HG03378 (cell line): ENCODE results near the gene SAP30L.

Experiments
- ATAC-seq: cut with Tn5 transposase; IDR thresholded peaks from one replicate; pipeline ENCODE4 v1.9.1; 2021; ENCODE audit warnings: mild to moderate bottlenecking, moderate library complexity; ENCODE audit not compliant: unreplicated experiment

The SAP30L gene, protein sequence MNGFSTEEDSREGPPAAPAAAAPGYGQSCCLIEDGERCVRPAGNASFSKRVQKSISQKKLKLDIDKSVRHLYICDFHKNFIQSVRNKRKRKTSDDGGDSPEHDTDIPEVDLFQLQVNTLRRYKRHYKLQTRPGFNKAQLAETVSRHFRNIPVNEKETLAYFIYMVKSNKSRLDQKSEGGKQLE

DNA sequence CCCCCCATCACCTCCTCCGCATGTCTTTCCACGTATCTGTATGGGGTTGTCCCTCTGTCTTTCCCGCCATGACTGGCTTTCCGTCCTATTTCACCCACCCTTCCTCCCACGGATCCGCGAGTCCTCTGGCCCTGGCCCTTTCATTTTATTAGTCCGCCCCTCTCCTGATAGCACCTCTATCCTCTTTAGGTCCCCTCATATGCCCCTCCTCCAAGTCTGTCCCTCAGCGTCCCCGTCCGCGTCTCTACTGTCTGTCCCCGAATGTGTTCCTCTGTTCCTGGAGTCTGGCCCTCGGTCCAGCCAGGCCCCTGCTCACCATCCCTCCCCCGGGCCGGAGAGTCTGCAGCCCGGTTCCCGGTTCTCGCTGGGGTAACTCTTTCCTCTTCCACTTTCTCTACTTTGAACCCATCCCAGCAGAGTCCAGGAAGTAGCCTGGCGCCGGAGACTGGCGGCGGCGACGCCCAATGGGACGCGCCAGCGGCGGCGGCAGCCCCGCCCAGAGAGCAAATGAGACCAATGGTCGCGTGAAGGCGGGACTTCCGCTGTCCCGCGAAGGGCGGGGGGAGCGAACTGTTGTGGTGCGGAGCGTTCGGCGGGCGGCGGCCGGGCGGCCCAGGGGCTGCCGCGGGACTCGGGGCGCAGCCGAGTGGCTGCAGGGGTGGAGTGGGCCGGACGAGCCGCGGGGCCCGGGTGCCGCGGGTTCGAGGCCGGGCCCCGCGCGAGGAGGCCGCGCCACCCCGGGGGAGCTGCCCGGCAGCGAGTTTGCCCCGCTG, at the start of gene SAP30L:
Gene SAP30L (plus strand): TSS at position 576 of the 773 bp plus-strand sequence. CDS start 608 bp downstream, outside the sequence.
- ATAC-seq, result peak; percentile 93

DNA sequence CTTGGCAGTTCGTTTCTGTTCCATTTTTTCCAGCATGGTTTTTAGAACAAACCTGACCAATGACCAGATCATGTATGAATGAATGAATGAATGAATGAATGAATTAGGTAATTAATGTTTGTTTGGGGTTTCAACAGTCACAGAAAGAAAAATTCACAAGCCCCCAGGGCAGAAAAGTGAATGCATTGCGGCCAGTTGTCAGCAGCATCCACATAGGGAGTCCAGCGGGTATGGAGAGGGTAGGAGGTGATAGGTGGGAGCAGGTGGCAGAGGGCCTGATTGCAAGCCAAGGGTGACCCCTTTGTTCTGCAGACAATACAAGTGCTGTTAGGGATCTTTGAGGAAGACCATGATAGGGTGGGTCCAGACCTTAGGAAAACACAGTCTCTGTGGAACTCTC, 49.7 kb upstream of the SAP30L start:
- no peak for ATAC-seq

DNA sequence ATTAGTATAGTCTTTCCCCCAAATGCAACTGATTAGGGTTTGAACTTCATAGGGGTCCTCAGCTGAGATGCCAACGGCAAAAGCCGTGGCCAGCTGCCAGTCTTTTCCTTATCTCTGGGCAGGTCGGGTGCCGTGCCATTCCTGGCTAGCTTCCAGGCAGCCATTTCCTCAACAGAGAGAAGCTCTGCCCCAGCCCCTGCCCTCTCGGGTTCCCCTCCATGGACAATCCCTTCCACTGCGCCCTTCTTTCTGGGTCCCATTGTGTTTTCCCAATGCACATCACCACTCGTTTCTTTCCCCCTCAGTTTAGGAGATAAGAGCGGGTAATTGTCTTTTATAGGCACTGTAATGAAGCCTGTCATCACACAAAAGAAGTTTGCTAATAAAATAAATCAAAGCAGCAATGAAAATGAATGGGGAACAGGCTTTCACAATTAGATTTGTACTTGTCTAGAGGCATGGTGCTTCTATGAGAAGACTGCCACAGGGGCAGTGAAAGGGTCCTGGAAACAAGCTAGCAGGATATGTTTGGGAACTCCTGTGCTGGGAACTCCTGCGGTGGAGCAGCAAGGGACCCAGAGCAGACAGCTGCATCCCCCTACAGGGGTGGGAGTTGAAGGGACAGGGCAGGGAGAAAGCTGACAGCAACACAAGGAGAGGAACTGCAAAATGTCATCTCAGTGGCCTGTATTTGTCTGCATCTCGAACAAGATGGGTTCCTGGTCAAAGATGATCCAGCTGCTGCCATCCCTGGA, 48.0 kb upstream of the SAP30L start:
- no peak for ATAC-seq

DNA sequence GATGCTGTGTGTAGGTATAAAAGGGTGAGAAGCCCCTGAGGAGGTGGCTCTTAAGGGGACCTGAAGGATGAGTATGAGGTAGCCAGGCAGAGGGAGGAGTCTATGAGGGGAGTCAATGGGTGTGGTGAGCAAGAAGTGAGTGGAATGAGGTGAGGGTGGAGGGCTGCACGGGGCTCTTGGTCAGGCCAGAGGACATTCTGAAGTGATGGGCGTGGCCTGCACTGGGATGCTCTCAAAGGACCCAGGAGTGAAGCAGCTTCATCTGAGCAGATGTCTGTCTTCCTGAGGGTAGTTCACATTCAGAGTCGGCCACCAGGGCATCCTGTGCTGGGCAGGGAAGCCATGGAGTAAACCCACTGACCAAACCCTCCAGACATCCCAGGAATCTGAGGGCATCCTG, 45.1 kb upstream of the SAP30L start:
- ATAC-seq, result no peak

DNA sequence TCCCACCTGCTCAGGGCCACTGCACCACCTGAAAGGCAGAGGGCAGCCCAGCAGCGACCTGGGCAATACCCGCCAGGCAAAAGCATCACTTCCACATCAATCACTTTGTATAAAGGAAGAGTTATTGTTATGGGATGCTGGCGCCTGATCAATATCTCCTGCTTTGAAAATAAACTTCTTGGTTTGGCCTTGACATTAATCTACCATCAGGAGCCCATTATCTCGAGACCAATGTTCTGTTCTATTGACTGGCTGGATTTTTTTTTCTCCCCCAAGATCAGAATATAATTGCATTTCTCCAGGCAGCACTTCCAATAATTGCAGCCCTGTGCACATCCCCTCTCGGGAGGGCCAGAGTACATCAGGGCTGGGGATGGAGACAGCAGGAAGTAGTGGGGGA, 44.4 kb upstream of the SAP30L start:
- no peak for ATAC-seq

DNA sequence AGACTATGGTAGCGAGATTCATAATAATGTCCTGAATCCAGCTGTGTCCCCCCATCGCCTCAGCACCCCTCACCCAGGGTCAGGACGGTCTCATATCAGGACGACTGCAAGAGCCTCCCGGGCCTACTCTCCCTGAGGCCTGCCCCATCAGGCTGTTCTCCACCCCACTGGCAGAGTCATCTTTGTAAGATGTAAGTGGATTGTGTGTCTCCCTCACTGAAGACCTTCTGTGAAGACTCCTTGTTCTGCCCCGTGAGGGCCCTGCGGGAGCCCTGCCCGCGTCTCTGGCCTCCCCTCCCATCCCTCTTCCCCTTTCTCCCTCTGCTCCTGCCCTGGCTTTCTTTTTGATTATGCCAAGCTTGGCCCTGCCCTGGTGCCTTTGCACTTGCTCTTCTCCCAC, 43.9 kb upstream of the SAP30L start:
- ATAC-seq, result no peak

DNA sequence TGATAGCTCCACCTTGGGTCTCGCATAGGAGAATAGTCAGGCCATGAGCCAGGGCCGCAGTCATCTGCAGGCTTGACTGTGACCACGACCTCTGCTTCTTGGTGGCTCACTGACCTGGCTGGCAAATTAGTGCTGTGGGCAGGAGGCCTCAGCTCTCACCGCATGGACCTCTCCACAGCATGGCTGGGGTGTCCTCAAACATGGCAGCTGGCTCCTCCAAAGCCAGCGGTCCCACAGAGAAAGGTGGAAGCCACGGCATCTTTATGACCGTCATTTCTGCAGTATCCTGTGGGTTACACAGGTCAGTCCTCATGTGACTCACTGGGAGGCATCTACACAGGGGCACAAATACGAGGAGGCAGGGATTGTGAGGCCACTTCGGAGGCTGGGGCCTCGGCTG, 43.2 kb upstream of the SAP30L start:
- ATAC-seq, result no peak

DNA sequence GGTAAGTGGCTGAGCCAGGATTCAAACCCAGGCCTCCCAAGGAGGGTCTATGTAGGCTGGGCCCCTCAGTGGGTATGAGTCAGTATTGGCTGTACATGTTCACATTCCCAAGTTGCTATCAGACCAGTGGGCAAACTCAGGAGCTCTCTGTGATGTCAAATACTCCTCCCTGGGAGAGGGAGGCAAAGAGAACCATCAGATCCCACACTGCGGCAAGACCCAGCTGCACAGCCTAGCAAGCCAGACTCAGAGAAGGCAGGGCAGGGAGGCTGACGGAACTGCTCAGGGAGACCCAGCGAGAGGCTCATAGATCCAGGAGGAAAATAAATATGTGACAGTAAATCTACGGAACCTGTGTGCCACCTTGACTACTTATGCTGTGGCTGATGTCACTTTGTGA, 42.6 kb upstream of the SAP30L start:
- ATAC-seq, result no peak

DNA sequence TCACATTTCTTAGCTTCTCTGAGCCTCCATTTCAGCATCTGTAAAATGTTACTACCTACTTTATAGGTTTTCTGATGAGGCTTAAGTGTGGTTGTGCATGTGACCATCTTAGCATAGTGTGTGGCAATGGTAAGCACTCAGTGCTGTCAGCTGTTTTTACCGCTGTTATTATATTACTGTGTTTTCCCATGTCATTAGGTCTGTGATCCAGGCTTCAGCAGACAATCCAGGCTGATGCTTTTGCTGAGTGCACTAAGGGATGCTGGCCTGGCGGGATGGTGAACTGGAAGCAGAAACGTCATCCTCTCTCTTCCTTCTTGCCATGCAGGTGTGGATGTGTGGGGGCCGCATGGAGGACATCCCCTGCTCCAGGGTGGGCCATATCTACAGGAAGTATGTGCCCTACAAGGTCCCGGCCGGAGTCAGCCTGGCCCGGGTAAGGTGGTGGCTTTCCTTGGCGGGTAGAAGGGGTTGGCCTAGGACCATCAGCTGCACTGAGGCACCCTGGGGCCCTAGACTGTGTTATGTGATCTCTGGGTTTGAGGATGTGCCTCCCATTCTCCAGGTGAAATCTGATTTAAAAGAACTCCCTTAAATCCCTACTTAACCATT, 41.9 kb upstream of the SAP30L start:
- ATAC-seq, result no peak

DNA sequence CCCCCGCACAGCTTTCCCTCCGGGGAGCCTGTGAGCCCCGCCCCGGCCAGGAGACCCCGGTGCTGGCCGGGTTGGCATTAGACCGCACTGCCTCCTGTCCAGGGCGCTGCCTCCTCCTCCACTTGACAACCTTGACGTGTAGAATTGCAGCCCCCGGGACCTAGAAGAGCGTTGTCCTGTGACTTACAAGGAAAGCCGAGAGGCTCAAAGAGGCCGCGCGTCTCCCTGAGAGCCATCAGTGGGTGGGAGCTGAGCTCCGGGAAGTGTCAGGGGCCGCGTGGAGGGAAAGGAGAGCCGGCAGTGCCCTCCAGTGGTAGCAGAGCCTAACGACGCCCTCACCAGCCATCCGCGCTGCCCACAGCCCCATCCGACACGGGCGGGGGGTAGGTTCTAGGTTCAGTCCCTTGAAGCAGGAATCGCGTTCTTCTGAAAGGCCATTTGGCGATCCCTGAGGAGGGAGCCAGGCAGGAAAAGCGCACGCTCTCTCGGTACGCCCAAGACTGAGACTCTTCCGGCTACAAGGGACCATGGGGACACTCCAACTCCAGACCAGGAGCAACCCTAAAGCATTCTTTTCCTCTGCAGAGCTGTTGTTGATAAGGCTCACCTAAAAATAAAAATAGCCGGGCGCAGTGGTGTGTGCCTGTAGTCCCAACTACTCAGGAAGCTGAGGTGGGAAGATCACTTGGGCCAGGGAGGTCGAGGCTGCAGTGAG, 40.6 kb upstream of the SAP30L start:
- ATAC-seq, result peak; percentile 83

DNA sequence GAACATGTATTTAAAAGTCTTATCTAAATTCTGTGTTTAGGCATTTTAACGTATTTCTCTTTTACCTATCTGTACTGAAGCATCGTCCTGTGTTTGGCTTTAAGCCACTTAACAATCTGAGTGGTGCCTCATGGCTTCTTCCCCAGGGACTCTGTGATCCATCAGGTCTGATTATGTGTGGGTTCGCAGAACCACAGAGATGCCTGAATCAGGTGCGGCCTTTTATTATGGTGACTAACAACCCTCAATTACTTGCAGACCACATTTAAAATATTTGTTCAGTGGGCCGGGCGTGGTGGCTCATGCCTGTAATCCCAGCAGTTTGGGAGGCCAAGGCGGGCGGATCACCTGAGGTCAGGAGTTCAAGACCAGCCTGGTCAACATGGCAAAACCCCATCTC, 39.6 kb upstream of the SAP30L start:
- no peak for ATAC-seq

DNA sequence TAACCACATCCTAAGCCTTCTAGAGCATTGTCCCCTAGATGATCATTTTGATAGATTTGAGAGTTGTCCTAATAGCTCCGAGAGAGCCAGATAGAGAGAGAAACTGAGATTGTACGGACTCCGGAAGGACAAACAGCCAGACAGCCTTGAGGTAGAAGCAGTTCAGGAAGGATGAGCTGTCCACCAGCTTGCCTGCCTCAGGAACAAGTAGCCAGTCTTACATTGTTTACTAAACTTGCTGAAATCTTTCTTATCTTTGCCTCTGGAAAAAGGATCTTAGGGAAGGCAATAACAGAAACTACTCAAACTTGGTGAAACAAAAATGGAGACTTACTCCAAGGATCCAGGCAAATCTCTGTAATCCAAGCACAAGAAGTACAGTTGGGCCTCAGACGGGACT, 39.0 kb upstream of the SAP30L start:
- no peak for ATAC-seq

DNA sequence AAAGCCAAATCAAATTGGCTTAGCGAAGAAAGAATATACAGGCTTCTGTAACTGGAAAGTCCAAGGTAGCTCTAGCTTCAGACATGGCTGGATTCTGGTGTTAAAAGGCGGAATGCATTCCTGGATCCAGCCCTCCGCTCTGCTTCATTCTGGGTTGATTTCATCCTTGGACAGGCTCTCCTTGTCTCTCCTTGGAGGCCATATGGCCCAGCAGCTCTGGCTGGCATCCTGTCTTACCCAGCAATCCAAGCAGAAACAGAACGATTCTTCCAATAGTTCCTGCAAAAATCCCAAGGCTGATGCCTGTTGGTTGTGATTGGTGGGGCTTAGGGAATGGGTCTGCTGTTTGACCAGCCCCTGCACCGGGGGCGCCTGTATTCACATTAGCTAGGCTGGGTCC, 37.0 kb upstream of the SAP30L start:
- no peak for ATAC-seq

DNA sequence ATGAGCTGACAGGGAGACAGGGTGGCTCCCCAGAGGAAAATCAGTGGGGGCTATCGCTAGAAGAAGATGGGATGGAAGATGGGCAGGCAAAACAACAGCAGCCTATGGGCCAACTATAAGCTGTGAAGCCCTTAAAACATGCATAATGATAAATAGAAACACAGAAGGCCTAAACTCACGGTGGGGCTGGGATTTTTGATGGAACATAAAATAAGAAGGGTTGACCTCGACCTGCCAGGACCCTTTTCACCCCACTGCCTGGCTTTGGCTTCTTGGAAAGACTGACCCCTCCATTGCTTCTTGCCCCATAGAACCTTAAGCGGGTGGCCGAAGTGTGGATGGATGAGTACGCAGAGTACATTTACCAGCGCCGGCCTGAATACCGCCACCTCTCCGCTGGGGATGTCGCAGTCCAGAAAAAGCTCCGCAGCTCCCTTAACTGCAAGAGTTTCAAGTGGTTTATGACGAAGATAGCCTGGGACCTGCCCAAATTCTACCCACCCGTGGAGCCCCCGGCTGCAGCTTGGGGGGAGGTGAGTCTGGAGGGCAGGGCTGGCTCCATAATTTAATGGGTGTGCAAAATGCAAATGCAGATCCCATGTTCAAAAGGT, 36.5 kb upstream of the SAP30L start:
- no peak for ATAC-seq

DNA sequence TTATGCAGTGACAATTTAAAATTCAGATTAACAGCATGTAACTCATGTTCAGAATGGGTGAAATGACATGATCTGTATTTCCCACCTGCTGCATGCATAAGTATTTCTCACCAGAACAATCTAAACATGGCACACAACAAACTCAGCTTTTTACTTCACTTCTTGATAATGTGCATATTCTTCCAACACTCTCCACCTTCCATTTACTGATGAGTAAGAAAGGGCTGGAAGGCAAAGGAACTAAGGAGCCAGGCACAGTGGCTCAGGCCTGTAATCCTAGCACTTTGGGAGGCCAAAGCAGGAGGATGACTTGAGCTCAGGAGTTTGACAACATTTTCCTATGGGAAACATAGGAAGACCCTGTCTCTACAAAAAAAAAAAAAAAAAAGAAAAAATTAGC, 35.8 kb upstream of the SAP30L start:
- ATAC-seq, result no peak

DNA sequence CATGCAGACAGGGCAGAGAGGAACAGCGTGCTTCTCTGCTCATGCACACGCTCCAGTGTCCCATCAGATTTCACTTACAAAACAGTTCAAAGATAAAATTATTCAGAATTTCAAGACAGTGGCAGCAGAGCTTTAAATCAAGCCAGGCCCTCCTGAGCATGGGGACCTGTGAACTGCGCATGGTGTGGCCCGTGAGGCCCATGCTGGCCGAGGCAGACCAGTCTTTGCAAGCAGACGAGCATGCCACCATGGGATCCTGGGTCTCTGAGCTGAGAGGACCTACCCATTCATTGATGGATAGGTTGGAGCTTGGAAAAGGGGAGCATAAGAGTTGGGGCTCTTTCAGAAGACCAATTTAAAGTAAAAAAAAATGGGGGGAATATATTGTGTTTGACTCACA, 35.0 kb upstream of the SAP30L start:
- no peak for ATAC-seq

DNA sequence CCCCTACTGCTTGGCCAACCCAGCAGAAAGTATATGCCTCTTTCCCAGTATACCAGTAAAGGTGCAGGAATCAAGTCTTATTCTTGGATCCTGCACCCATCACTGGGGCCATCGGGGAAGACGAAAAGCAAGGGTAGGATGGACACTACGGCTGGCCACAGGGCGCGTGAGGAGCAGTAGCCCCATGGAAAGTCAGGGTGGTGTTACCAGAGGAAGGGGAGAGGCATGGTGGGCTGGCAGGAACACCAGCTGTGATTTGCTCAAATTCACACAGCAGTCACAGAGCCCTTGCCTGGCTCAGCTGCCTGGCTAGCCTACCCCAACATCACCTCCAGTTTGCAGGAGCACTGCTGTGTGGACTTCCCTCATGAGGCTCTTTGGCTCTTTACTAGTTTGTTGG, 34.5 kb upstream of the SAP30L start:
- ATAC-seq, result no peak

DNA sequence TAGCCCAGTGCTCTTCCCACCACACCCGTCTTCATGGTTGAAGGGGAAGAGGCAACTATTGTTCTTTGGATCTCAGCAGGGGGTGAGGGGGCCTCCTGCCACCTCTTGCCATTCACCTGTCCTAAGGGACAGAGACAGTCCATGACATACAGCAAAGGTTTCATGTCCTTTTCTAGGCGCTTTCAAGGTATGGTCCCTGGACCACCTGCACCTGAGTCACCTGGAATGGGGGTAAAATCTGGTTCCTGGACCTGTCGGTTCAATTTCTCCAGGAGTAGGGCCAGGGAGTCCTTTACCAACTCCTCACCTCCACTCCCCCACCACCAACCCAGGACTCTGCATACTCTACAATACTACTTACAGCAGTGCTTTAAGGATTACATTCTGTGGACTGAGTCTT, 33.5 kb upstream of the SAP30L start:
- no peak for ATAC-seq

DNA sequence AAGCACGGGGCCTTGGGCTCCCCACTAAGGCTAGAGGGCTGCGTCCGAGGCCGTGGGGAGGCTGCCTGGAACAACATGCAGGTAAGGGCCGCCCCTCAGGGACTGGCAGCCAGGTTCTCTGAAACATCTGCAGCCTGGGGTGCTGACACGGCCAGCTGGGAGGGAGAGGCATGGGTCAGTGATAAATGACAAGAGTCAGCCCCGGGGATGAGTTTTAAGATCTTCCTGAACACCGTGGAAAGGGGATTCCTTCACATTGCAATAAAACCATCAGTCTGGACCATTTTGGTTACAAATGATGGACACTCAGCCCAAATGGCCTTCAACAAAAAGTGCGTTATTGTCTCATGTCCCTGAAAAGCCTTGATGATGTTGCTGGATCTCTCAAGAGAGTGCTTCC, 32.9 kb upstream of the SAP30L start:
- no peak for ATAC-seq

DNA sequence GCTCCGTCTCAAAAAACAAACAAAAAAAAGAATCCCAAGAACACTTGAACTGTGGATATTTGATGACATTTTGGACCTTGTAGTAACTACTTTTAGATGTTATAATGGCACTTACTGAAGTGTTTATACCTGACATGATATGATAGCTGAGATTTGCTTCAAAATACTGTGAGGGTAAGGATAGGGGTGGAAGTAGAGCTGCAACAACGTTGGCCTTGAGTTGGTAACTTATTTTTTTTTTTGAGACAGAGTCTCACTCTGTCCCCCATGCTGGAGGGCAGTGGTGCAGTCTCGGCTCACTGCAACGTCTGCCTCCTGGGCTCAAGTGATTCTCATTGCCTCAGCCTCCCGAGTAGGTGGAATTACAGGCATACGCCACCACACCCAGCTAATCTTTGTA, 30.7 kb upstream of the SAP30L start:
- no peak for ATAC-seq
